Transverse colon (tissue), 4 donors: ENCODE results near the gene LHX3.

Experiments
- CTCF ChIP-seq, 5 experiments: fragments of 200-600 bp in 3 of 5; fragments of 450-650 bp in 2 of 5; sonication (generic) in 3 of 5; IDR thresholded peaks; 1 replicate in 2 of 5; 2 replicates in 3 of 5; pipeline ENCODE4 v1.5.1; 2016 to 2017; ENCODE audit warnings: antibody characterized with exemption in 5 of 5, inconsistent platforms in 3 of 5, mild to moderate bottlenecking in 2 of 5, moderate library complexity in 1 of 5
- POLR2A ChIP-seq: fragments of 450-650 bp; IDR thresholded peaks from one replicate; pipeline ENCODE4 v1.6.1; 2016; ENCODE audit warnings: antibody characterized with exemption, mild to moderate bottlenecking, moderate library complexity
- POLR2AphosphoS5 ChIP-seq, 3 donors: sonication (generic); formaldehyde crosslinking; IDR thresholded peaks; one replicate each; pipeline ENCODE4 v1.6.1; 2016; ENCODE audit warnings: antibody characterized with exemption in 3 of 3

- TF ChIP-seq POLR2AphosphoS5 (IDR thresholded peaks at IDR 0.05) (no peak), POLR2A (no peak), CTCF (IDR thresholded peaks at IDR 0.05) (no peak)
Measured at GRCh38 chr9:136160995-136161610, 43.8 kb downstream of the LHX3 start.
